ENCODE results near the gene HOXD11.

DNA sequence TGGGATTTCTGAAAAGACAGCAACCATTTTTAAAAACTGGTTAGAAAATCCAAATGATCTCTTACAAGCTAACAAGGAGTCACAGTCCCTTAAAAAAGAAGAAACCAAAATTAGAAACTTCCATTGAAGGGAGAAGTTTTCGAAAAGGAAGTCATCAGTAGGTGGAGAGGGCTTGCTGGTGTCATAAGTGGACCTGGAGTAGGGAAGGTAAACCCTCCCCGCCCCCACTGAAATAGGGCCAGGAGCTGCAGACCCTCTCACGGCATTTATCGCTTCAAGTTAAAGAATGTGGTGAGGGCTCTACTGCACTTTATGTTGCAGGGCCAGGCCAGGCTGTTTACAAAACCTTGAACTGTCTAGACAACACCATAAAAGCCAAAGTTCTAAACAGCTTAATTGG, 2.9 kb downstream of the HOXD11 start:
- TF ChIP-seq TAF1 (IDR thresholded peaks at IDR 0.05; ENCODE audit: borderline replicate concordance, low read depth, low read length) (no peak), POLR2AphosphoS5 (IDR thresholded peaks at IDR 0.05; ENCODE audit: low read depth, low read length) (no peak)

All from GM12892 (cell line).